Liver (tissue), 9 donors: ENCODE data around the gene BUB1. TPM values are rescaled to one million over a fixed set of nuclear protein-coding genes. Genes with fewer than 3 reads are reported as not detected.

Experiments
- DNase-seq: peaks from one replicate; pipeline ENCODE4 v3.0.0-alpha.2; 2017; ENCODE audit warnings: low spot score
- H3K27ac ChIP-seq, 2 donors: one replicate each; pipeline ENCODE4 v1.7.0; 2013; ENCODE audit warnings: inconsistent platforms in 2 of 2, low read length in 2 of 2, control low read depth in 1 of 2, low read depth in 1 of 2, mild to moderate bottlenecking in 1 of 2
- H3K27me3 ChIP-seq, 4 donors: one replicate each; pipeline versions ENCODE4 v1.6.1 to v1.7.0; 2013; ENCODE audit warnings: low read length in 3 of 4, inconsistent platforms in 1 of 4, mild to moderate bottlenecking in 1 of 4, moderate library complexity in 1 of 4; ENCODE audit not compliant: control insufficient read depth in 4 of 4, insufficient read depth in 4 of 4
- H3K36me3 ChIP-seq, 4 donors: one replicate each; pipeline versions ENCODE4 v1.6.1 to v1.7.0; 2013; ENCODE audit warnings: low read length in 3 of 4, mild to moderate bottlenecking in 3 of 4, low read depth in 1 of 4, moderate library complexity in 1 of 4; ENCODE audit not compliant: control insufficient read depth in 4 of 4, insufficient read depth in 3 of 4
- H3K4me1 ChIP-seq, 4 donors: one replicate each; pipeline versions ENCODE4 v1.6.1 to v1.7.0; 2013; ENCODE audit warnings: low read length in 3 of 4, mild to moderate bottlenecking in 3 of 4, moderate library complexity in 1 of 4; ENCODE audit not compliant: control insufficient read depth in 4 of 4, insufficient read depth in 4 of 4
- H3K4me3 ChIP-seq, 3 donors: one replicate each; pipeline versions ENCODE4 v1.6.1 to v1.7.0; 2013; ENCODE audit warnings: low read length in 3 of 3, control low read depth in 1 of 3, low read depth in 1 of 3, mild to moderate bottlenecking in 1 of 3
- H3K9ac ChIP-seq, 2 donors: one replicate each; pipeline ENCODE4 v1.7.0; 2013; ENCODE audit warnings: low read length in 2 of 2, mild to moderate bottlenecking in 2 of 2, moderate library complexity in 2 of 2, control low read depth in 1 of 2, low read depth in 1 of 2
- H3K9me3 ChIP-seq, 4 donors: one replicate each; pipeline versions ENCODE4 v1.6.1 to v1.7.0; 2013; ENCODE audit warnings: low read length in 3 of 4; ENCODE audit not compliant: control insufficient read depth in 4 of 4
- CTCF ChIP-seq: fragments of 150-350 bp; IDR thresholded peaks from 2 replicates; pipeline ENCODE4 v1.5.1; 2017; ENCODE audit warnings: improper control_type of control experiment, low read depth, low read length; ENCODE audit not compliant: missing input control
- FOXA1 ChIP-seq: IDR thresholded peaks from 2 replicates; pipeline ENCODE4 v1.6.1; 2016; ENCODE audit warnings: antibody characterized with exemption
- FOXA2 ChIP-seq: IDR thresholded peaks from 2 replicates; pipeline ENCODE4 v1.6.1; 2016; ENCODE audit warnings: antibody characterized with exemption
- GABPA ChIP-seq, 2 donors: IDR thresholded peaks in 1 of 2; conservative IDR thresholded peaks in 1 of 2; 2 replicates each; pipeline ENCODE4 v1.6.1; 2016; ENCODE audit warnings: antibody characterized with exemption in 2 of 2, mild to moderate bottlenecking in 1 of 2, moderate library complexity in 1 of 2
- HNF4G ChIP-seq: IDR thresholded peaks from 2 replicates; pipeline ENCODE4 v1.6.1; 2016; ENCODE audit warnings: antibody characterized with exemption
- JUND ChIP-seq, 2 donors: IDR thresholded peaks; 2 replicates each; pipeline ENCODE4 v1.6.1; 2016; ENCODE audit warnings: antibody characterized with exemption in 2 of 2
- MAX ChIP-seq: IDR thresholded peaks from 2 replicates; pipeline ENCODE4 v1.6.1; 2016; ENCODE audit warnings: antibody characterized with exemption
- RAD21 ChIP-seq, 2 donors: IDR thresholded peaks; 2 replicates each; pipeline ENCODE4 v1.6.1; 2016; ENCODE audit warnings: antibody characterized with exemption in 2 of 2, mild to moderate bottlenecking in 2 of 2
- RXRA ChIP-seq, 2 donors: IDR thresholded peaks; 2 replicates each; pipeline ENCODE4 v1.6.1; 2017 to 2018; ENCODE audit warnings: antibody characterized with exemption in 2 of 2, mild to moderate bottlenecking in 1 of 2
- SP1 ChIP-seq: IDR thresholded peaks from 2 replicates; pipeline ENCODE4 v1.6.1; 2018; ENCODE audit warnings: antibody characterized with exemption, mild to moderate bottlenecking
- TAF1 ChIP-seq: conservative IDR thresholded peaks from 2 replicates; pipeline ENCODE4 v1.6.1; 2016; ENCODE audit warnings: antibody characterized with exemption, mild to moderate bottlenecking
- YY1 ChIP-seq: IDR thresholded peaks from 2 replicates; pipeline ENCODE4 v1.6.1; 2016; ENCODE audit warnings: antibody characterized with exemption, mild to moderate bottlenecking
- ZBTB33 ChIP-seq: IDR thresholded peaks from 2 replicates; pipeline ENCODE4 v1.6.1; 2016; ENCODE audit warnings: antibody characterized with exemption
- WGBS: extraction: QIAGEN DNeasy Blood & Tissue Kit; methylation state at CpG from one replicate; pipeline ENCODE4 v1.1.7; 2013; 5-methylcytosine and 5-hydroxymethylcytosine counted together
- polyA plus RNA-seq, 2 donors: library from polyadenylated mRNA; stranded (reverse) in 1 of 2; unstranded in 1 of 2; fragments of 200-250 nt in 1 of 2; fragments of >200 nt in 1 of 2; fragmentation: Nextera tagmentation in 1 of 2; extraction: Ambion mirVana in 1 of 2; gene quantifications; one replicate each; pipeline versions ENCODE4 v1.2.1 to v1.2.3, GENCODE V29; 2013 to 2015
- total RNA-seq, 2 donors: library from RNA; depleted of rRNA; stranded (reverse); fragments of >200 nt; gene quantifications; one replicate each; pipeline ENCODE4 v1.2.3, GENCODE V29; 2014
- donor health status: healthy.
- donor health status: healthy.
- donor health status: healthy.
- donor health status: healthy.
- donor health status: healthy.

BUB1 gene
- total and polyA plus RNA-seq, 4 donors = 0.08 to 46.1 (median 1.1) TPM

- peaks cover 2 to 10% (median 5%) of the 10 kb centered on the region in 4 donors for H3K4me1 ChIP-seq
- H3K4me3 ChIP-seq = no peak overlapping the region
- no peaks in the 10 kb centered on the region for H3K27me3 ChIP-seq
- TF ChIP-seq TAF1 (no peak), SP1 (no peak), GABPA (IDR thresholded peaks at IDR 0.05 in 1 of 2, conservative IDR thresholded peaks at IDR 0.05 in 1 of 2) (no peak), FOXA1 (no peak), YY1 (no peak), HNF4G (no peak)
- no peaks in the 10 kb centered on the region for H3K36me3 ChIP-seq
- H3K27ac ChIP-seq = no peak overlapping the region
- H3K9ac ChIP-seq = no peak overlapping the region
- 87% methylated on average over 6 of the region's 6 CpGs for WGBS
- DNase-seq = no peak
- no peaks in the 10 kb centered on the region for H3K9me3 ChIP-seq
Observed at GRCh38 chr2:110675679-110676078, 2.2 kb downstream of the BUB1 start.

GRCh38 chr2:110674620-110675555, 3.0 kb downstream of the BUB1 start:
- no peaks in the 10 kb centered on the region for H3K36me3 ChIP-seq
- H3K4me1 ChIP-seq = peaks cover 2 to 10% (median 5%) of the 10 kb centered on the region in 4 donors
- H3K9ac ChIP-seq = no peak overlapping the region
- no peak overlapping the region for H3K4me3 ChIP-seq
- no peaks in the 10 kb centered on the region for H3K27me3 ChIP-seq
- no peak overlapping the region for H3K27ac ChIP-seq
- no peak for DNase-seq
- 57% methylated on average over 7 of the region's 7 CpGs for WGBS
- H3K9me3 ChIP-seq = no peaks in the 10 kb centered on the region
- TF ChIP-seq JUND (IDR thresholded peaks at IDR 0.05) (no peak), GABPA (IDR thresholded peaks at IDR 0.05 in 1 of 2, conservative IDR thresholded peaks at IDR 0.05 in 1 of 2) (no peak), YY1 (no peak), MAX (no peak), ZBTB33 (no peak), CTCF (no peak), RXRA (IDR thresholded peaks at IDR 0.05) (no peak), SP1 (no peak), FOXA2 (no peak), RAD21 (IDR thresholded peaks at IDR 0.05) (no peak), TAF1 (no peak)

- Histone ChIP-seq H3K4me3 (no peak overlapping the region), H3K4me1 (peaks cover 2 to 6% (median 4%) of the 10 kb centered on the region in 4 donors), H3K9ac (no peak overlapping the region), H3K27ac (no peak overlapping the region), H3K36me3 (no peaks in the 10 kb centered on the region), H3K9me3 (no peaks in the 10 kb centered on the region), H3K27me3 (no peaks in the 10 kb centered on the region)
- 96% methylated on average over 4 of the region's 4 CpGs for WGBS
- DNase-seq = no peak
- TF ChIP-seq YY1 = no peak
Observed at GRCh38 chr2:110673201-110673600, 4.7 kb downstream of the BUB1 start.
